GM12892 (cell line): Measurements from ENCODE around the gene CDKN1A.

Source experiments
- POLR2A ChIP-seq: IDR thresholded peaks from 2 replicates; pipeline ENCODE4 v1.6.1; 2011; ENCODE audit warnings: low read depth, low read length, control low read depth
- TAF1 ChIP-seq: IDR thresholded peaks from 2 replicates; pipeline ENCODE4 v1.6.1; 2011; ENCODE audit warnings: low read depth, mild to moderate bottlenecking, control low read depth, low read length, borderline replicate concordance

GRCh38 chr6:36631326-36632011, 47.0 kb upstream of the CDKN1A start:
- no peak for TF ChIP-seq TAF1
- TF ChIP-seq POLR2A: no peak
